HG03439 (cell line): ENCODE results near the gene TPGS1.

ENCODE experiments used
- ATAC-seq: cut with Tn5 transposase; IDR thresholded peaks from one replicate; pipeline ENCODE4 v1.9.1; 2021; ENCODE audit warnings: mild to moderate bottlenecking, moderate library complexity; ENCODE audit not compliant: unreplicated experiment

The TPGS1 gene

GRCh38 chr19:566403-566802, 59.1 kb downstream of the TPGS1 start:
- no peak for ATAC-seq

DNA sequence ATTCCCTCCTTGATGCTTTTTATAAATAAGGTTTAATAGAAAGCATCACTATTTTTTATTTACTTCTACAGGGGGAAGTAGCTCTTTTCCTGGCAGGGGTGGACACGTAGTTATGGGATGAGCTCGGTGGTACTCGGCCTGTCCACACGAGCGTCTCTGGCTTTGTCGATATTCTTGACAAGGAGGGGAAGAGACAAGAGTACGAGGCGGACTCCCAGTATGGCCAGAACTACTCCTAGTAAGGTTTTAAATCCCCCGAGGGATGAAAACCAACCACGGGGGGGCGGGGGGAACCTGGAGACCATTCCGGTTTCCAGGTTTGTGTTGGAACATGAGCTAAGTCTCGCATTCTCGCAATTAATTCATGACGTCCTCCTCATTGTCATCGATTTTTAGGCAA, 59.5 kb downstream of the TPGS1 start:
- no peak for ATAC-seq

- ATAC-seq, result no peak
Observed at GRCh38 chr19:567296-567900, 60.1 kb downstream of the TPGS1 start.
